Fibroblast of mammary gland (primary cell): Measurements from ENCODE around the gene NUP93.

Experiments used
- DNase-seq: peaks from one replicate; pipeline ENCODE4 v3.0.0-alpha.2; 2010; ENCODE audit warnings: low read depth
- H3K4me3 ChIP-seq: 2 replicates; pipeline ENCODE4 v1.5.1; 2011; ENCODE audit warnings: low read depth, mild to moderate bottlenecking, low read length, moderate library complexity; ENCODE audit not compliant: control insufficient read depth
- CTCF ChIP-seq: conservative IDR thresholded peaks from 2 replicates; pipeline ENCODE4 v1.5.1; 2011; ENCODE audit warnings: low read depth, low read length, inconsistent platforms; ENCODE audit not compliant: control insufficient read depth, insufficient read depth

Gene NUP93

GRCh38 chr16:56708525-56709442 is 21.1 kb upstream of the NUP93 start:
- no peak for DNase-seq
- no peak overlapping the region for H3K4me3 ChIP-seq
- no peak for TF ChIP-seq CTCF

DNA sequence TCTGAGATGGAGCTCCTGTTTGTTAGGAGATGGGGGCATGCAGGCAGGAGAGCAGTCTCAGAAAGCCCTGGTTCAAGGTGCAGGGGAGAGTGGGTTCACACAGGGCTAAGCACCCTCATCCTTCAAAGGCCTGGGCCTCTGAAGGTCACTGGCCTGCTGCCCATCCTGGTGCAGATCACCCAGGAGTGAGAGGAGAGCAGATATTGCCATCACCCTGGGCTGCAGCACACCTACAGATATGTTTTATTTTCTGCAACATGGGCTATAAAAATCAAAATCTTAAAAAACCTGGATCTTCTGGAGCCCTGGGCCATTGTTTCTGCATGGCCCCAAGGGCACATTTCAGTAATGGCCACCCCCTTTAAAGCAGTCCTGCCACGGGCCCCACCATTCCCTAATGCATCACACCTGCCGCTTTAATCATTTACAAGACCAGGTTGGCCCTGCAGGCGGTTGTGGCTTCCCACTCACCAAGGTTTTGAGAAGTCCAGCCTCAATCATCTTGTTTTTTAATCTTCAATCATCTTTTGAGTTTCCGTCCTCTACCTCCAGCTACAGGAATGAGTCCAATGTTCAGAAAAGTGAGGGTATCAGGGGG is 20.4 kb upstream of the NUP93 start:
- DNase-seq = no peak
- TF ChIP-seq CTCF = no peak
- H3K4me3 ChIP-seq = no peak overlapping the region

- TF ChIP-seq CTCF = no peak
- no peak overlapping the region for H3K4me3 ChIP-seq
- DNase-seq = no peak
These were observed 19.7 kb upstream of the NUP93 start for GRCh38 chr16:56710181-56710737.

GRCh38 chr16:56711862-56712261 is 18.1 kb upstream of the NUP93 start:
- no peak for TF ChIP-seq CTCF
- DNase-seq = no peak
- no peak overlapping the region for H3K4me3 ChIP-seq

DNA sequence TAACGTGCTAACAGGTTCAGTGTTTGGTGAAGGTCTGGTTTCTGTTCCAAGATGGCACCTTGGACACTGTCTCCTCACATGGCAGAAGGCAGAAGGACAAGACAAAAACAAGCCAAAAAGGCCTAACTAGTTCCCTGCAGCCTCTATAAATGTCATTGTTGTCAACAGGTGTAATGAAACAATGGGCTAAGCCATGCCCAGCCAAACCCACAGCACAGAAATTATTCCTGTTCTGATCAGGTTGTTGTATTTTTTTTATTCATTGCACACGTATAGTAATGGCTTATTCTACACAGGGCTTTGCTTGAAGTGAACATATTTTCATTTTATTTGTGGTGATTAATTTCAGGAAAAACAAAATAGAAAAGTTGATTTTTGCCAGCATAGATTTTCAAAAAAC is 16.1 kb upstream of the NUP93 start:
- no peak overlapping the region for H3K4me3 ChIP-seq
- no peak for TF ChIP-seq CTCF
- no peak for DNase-seq

GRCh38 chr16:56715126-56715525 is 14.8 kb upstream of the NUP93 start:
- TF ChIP-seq CTCF = no peak
- no peak for DNase-seq
- no peak overlapping the region for H3K4me3 ChIP-seq
